NCI-H2107 treated with DMSO at 0.1 percent for 48 hours (cell line): ENCODE measurements around the gene HMCN2.

ENCODE experiments used
- DNase-seq: peaks from one replicate; lab custom pipeline; 2025; ENCODE audit not compliant: unreplicated experiment; lab: John Stamatoyannopoulos, UW

Gene HMCN2

DNA sequence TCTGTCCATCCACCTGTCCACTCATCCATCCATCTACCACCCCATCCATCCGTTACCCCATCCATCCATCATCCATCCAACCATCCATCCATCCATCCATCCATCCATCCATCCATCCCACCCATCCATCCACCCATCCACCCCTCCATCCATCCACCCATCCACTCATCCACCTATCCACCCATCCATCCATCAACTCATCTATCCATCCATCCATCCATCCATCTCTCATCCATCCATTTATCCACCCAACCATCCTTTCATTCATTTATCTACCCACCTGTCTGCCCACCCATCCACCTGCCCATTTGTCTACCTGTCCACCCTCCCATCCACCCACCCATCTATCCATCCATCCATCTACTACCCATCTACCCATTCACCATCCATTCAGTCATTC, 95.1 kb downstream of the HMCN2 start:
- DNase-seq, result no peak

DNA sequence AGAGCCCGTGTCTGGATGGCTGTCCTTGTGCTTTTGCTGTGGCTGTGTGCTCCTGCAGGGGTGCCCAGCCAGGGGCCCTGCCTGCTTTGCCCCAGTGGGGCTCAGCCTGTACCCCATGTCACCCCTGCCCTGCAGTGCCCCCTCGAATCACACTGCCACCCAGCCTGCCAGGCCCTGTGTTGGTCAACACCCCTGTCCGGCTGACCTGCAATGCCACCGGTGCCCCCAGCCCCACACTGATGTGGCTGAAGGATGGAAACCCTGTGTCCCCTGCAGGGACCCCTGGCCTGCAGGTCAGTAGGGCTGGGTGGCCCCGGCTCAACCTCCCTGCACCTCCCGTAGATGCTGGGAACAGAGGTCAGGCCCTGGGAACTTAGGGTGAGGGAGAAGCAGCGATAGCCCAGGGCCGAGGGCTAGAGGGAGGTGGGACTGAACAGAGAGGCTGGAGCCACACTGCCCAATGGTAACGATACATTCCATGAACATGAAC, 96.4 kb downstream of the HMCN2 start:
- no peak for DNase-seq

DNA sequence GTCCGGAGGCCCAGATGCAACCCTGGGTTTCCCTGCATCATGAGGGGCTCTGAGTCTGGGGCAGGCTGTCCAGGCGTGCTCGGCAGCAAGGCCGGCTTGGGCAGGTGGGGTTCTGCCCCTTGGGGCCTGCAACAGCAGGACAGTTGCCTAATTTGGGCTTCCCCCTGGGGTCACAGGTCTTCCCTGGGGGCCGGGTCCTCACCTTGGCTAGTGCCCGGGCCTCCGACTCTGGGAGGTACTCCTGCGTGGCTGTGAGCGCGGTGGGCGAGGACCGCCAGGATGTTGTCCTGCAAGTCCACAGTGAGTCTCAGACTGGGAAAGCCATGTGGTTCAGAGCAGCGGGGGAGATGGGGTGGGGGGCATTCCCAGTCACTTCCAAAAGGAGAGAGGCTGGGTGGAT, 97.1 kb downstream of the HMCN2 start:
- no peak for DNase-seq

DNA sequence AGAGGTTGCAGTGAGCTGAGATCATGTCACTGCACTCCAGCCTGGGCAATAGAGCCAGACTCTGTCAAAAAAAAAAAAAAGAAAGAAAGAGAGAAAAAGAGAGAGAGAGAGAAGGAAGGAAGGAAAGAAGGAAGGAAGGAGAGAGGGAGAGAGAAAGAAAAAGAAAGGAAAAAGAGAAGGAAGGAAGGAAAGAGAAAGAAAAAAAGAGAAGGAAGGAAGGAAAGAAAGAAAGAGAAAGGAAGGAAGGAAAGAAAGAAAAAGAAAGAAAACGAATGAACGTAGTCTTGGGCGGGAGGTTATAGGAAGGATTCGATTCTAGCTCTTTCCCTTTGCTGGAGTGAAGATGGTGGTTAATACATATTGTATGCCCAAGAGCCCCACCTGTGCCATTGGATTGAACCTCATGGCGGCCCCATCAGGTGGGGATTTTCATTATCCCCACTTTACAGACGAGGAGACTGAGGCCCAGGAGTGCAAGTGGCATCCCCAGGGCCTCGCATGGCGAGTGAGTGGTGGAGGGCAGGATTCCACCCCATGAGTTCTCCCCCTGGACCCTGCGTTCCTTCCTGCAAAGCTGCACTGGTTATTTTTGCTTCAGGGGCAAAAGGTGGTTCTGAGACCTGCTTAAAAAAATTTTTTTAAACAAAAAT, 98.3 kb downstream of the HMCN2 start:
- DNase-seq, result no peak

DNA sequence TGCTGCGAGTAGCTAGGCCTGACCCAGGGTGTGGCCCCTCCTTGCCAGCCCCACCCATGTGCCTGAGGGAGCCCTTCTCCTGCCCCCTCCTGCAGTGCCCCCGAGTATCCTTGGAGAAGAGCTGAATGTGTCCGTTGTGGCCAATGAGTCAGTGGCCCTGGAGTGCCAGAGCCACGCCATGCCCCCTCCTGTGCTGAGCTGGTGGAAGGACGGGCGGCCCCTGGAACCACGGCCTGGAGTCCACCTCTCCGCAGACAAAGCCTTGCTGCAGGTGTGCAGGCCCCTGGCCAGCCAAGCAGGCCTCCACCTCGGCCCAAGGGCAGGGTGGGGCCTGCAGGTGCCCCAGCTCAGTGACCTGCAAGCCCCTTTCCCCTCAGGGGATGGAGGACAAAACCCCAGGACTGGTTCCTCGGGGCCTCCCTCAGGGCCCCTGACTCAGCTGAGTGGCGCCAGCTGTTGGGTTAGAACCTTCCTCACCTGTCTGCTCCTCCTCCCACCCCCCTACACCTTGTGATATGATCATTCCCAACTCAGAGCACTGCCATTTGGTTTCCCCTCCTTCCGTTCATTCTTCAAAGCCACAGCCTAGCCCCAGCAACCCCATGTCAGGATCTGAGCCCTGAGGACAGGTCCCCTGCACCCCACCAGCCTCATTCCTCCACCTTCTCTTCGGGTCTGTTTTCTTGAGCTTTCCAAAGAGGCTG, 99.2 kb downstream of the HMCN2 start:
- no peak for DNase-seq

DNA sequence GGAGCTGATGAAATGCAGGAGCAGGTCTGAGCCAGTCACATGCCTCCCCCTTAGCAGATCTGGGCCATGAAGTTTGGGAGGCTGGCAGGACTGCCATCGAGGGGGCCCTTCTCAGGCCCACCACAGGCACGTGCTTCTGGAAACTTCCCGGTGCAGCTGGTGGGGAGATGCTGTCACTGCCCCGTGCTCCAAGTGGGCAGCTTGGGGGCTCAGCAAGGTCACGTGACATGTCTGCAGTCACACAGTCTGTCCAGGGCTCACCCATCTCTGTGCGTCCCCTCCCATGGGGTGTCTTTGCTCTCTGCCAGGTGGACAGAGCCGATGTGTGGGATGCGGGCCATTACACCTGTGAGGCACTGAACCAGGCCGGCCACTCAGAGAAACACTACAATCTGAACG, 99.8 kb downstream of the HMCN2 start:
- no peak for DNase-seq

DNA sequence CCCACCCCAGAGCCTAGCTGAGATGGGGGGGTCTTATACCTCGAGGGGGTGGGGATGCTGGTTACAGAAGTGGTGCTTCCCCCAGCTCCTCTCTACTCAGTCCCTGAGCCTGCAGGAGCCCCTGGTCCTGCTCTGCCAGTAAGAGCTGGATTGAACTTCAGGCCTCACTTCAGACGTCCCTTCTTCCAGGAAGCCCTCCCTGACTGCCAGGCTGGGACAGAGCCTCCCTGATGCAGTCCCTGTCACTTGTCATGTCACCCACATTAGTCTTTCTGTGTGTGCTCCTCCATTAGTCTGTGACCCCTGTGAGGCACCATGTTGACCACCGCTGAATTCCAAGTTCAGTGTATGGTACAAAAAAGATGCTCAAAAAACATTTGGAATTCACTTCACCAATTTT, 100.5 kb downstream of the HMCN2 start:
- DNase-seq, result no peak

DNA sequence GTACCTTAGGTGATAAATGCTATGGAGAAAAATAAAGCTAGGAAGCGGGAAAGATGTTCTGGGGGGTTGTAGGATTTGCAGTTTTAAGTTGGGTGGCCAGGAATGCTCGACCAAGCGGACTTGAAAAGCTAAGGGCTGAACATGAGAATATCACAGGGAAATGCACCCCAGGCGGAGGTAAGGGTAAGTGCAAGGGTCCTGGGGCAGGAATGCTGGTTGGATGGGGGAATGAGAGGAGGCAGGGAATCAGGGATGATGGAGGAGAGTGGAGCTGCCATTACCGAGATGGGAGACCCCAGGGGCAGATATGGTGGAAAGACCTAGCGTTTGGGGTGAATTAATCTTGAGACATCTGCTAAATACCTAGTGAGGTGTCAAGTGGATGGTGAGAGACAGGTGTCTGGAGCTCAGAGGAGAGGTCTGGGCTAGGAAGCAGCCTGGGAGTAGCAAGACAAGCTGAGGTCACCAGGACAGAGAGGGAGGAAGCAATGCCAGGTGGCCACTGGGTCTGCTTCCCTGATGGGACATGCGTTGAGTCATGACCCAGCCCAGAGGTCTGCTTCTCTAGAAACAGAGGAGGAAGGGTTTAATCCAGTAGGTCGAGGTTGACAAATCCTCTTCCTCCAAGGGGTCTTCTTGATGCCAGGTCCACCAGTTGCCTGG, 101.5 kb downstream of the HMCN2 start:
- no peak for DNase-seq

DNA sequence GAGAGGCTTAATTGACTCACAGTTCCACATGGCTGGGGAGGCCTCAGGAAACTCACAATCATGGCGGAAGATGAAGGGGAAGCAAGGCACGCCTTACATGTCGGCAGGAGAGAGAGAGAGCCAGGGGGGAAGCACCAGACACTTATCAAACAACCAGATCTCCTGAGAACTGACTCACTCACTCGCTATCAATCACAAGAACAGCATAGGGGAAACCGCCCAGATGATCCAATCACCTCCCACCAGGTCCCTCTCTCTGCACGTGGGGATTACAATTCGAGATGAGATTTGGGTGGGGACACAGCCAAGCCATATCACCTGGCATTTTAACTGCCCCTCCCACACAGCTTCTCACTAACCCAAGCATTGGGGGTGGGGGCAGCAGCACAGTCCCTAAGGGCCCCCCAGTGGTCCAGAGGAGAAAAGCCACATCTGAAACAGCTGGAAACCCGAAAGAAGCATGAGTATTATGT, 103.1 kb downstream of the HMCN2 start:
- no peak for DNase-seq

DNA sequence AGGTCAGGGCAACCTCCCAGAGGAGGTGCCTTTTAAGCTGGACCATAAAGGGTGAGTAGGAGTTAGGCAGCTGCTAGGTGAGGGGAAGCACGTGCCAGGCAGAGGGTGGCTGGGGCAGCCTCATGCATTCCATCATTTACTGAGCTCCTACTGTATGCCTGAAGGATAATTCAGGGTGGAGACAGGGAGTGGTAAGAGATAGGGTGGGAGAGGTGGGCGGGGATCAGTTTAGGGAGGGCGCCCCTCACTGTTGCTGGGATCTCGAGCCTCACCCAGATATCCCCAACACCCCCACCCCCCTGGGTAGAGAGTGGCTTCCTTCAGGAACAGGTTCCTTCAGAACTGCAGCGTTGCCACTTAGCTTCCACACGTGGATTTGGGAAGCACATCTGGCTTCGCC, 104.7 kb downstream of the HMCN2 start:
- no peak for DNase-seq

DNA sequence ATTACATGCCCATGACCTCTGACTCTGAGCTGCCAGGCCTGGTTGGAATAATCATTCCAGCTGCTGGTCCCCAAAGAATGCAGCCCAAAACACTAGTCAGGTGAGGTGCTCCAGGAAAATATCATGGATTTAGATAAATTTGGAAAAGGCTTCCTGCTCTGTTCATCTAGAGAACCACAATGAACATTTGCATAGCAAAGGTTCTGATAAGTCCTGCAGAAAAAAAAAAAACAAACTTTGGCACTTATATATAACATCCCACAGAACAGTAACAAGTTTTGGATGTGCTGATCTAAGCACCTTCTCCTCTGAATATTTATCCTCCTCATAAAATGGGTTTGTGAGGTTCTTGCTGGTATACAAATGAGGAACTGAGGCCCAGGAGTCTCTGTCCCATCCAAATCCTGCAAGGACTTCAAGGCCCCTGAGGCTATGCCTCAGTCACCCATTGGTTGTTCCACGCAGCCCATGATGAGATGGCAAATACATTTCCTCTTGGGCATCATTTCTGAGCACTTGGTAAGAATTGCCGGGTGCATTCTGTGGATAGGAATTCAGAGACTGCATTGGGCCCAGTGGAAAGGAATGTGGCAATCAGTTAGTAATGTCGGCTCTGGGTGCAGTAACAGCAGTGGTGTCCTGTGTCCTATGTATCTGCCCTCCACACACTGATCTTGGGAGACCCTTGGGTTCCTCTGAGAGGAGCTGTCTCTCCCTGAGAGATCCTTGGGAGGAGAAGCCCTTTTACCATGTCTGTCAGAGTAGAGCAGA, 105.8 kb downstream of the HMCN2 start:
- no peak for DNase-seq

DNA sequence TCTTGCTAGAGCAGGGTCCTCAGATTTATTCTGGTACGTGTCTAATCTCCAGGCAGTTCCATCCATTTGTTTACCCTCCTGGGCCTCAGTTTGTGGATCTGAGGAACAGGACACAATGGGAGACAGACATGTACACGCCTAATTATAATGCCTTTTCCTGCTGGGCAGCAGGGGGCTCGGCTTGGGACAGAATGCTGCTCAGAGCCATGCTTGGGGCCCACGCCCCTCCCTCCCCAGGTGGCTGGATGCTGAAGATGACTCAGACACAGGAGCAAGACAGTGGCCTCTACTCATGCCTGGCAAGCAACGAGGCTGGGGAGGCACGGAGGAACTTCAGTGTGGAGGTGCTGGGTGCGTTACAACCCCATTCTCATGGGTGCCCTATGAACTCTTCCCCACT, 106.5 kb downstream of the HMCN2 start:
- DNase-seq, result no peak

DNA sequence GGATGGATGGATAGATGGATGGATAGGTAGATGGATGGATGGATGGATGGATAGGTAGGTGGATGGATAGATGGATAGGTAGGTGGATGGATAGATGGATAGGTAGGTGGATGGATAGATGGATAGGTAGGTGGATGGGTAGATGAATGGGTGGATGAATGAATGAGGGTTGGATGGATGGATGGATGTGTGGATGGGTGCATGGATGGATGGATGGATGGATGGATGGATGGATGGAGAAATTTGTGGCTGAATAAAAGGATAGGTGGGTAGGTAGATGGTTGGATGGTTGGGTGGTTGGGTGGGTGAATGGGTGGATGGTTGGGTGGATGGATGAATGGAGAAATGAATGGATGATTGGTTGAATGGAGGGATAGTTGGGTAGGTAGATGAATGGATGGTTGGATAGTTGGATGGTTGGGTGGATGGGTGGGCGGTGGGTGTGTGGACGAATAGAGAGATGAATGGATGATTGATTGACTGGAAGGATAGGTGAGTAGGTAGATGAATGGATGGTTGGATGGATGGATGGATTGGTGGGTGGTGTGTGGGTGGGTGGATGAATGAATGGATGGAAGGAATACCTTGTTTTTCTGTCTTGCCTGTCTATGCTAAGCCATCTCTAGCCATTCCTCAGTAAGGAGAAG, 108.2 kb downstream of the HMCN2 start:
- DNase-seq, result no peak

DNA sequence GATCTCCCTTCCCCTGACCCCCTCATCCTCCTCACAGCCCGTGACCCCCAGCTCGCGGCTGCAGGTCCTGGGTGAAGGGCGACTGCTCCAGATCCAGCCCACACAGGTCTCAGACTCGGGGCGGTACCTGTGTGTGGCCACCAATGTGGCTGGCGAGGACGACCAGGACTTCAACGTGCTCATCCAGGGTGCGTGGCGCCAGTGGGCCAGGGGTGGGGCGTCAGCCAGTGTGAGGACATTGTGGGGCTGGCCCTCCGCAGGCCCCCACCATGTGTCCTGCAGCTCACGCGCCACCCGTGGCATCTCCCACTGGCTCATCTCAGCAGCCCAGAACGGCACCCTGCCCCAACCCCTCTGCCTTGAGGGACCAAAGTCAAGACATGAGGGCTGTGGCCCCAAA, 112.1 kb downstream of the HMCN2 start:
- no peak for DNase-seq

DNA sequence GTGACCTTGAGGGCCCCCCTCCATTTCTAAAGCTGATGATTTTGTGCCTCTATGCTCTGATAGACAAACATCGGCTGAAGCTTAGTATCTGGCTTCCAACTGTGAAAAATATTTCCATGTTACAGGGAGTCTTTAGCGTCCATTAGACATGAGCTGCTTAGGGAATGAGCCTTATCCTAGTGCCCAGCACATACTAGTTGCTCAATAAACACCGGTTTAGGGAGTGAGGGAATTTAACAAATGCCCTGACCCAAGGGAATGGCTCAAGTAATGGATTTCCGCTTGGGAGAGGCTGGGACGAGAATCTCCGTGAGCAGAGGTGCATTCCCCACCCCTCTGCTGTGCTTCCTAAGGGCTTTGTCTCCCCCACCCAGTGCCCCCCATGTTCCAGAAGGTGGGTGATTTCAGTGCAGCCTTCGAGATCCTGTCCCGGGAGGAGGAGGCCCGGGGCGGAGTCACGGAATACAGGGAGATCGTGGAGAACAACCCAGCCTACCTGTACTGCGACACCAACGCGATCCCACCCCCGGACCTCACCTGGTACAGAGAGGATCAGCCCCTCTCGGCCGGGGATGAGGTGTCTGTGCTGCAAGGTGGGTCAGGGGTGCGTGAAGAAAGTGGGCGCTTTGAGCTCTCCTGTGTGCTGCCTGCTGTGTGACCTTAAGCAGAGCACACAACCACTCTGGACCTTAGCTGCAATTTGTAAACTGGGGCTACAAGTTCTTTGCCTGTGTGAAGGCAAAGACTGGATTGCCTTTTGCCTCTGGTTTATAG, 113.5 kb downstream of the HMCN2 start:
- no peak for DNase-seq

DNA sequence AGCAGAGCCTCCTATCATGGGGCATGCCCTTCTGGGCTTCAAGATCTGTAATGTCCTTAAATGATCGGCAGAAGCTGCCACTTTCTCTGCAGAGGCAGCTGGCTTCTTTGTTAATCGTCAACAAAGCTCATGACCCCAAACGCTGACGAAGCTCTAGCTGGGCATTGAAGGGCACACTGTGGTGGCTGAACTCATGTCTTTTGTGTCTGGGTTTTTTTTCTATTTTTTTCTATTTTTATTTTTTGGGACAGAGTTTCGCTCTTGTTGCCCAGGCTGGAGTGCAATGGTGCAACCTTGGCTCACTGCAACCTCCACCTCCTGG, 114.0 kb downstream of the HMCN2 start:
- DNase-seq, result no peak

DNA sequence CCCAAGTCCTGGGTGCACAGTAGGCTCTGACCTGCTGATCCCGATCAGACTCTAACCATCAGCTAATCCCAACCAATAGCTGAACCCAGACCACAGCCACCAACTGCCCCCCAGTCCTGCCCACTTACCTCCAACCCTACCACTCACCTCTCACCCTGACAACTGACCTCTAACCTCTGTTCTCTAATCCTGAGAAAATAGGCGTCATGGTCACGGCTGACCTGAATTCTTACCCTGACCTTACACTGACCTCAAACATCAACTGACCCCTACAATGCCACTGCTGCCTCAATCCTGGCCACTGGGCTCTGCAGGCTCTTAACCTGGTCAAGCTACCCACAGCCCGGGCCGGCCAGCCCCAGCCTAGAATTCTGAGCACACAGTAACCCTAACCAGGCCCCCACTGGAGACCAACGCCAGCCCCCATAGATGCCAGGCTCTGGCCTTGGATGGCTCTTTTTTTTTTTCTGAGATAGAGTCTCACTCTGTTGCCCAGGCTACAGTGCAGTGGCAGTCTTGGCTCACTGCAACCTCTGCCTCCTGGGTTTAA, 115.4 kb downstream of the HMCN2 start:
- no peak for DNase-seq

DNA sequence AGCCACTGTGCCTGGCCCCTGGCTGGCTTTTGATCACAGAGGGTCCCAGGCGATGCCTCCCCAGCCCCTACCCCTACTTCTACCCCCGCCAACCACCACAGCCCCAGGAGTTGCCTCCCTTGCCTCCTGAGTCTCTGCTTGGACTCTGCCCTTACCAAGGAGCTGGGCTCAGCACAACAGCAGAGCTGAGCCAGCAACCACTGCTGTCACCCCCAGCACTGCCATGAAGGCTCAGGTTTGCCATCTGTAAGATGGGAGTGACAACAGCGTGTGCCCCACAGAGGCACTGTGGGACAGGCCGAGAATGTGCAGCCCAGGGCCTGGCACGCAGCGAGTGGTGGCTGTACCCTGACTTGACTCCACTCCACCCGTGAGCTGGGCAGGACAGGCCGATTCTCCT, 116.1 kb downstream of the HMCN2 start:
- no peak for DNase-seq

DNA sequence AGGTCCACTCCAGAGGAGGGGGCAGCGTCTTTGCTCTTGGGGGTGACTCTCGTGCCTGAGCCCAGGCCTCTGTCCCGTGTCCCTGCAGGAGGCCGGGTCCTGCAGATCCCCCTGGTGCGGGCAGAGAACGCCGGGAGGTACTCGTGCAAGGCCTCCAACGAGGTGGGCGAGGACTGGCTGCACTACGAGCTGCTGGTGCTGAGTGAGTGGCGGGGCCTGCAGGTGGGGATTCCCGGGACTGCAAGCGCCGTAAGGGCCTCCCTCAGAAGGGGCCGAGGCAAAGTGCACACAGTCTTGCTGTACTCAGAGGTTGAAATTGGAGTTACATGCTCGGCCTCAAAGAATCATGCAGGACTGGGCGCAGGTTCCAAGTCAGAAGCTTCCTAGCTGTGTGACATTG, 116.5 kb downstream of the HMCN2 start:
- no peak for DNase-seq
